ENCODE measurements around the gene NF2. TPM values are rescaled to one million over a fixed set of nuclear protein-coding genes. Genes with fewer than 3 reads are reported as not detected.

Gene NF2
- total RNA-seq (2014; rRNA removed) (113 and 154 TPM in 2 replicates), Bru-seq, nascent RNA (percentile 91 among the genes with signal in this experiment), BruChase-seq, experiment 1, labeled RNA remaining after a 6-hour chase (percentile 91 among the genes with signal in this experiment), BruChase-seq, experiment 2, labeled RNA remaining after a 2-hour chase (percentile 83 among the genes with signal in this experiment)
- long read RNA-seq, full-length matches to known transcripts, result 41 of 109 reads
- long read RNA-seq, partial matches to known transcripts, result 4 of 109 reads
- long read RNA-seq, other reads (novel, unspliced or antisense), result 64 of 109 reads

GRCh38 chr22:29603358-29604075 lies at the start of gene NF2:
TSS of gene NF2 (plus strand) at chr22:29603633. CDS start at chr22:29603999, 366 bp downstream.
- H3K4me2 ChIP-seq (ENCODE audit: low read length), result peak within 1 kb of the TSS; percentile 86
- H3K4me1 ChIP-seq (ENCODE audit: insufficient read depth, low read length), result peaks cover 16% of the 10 kb centered on the region
- peaks cover 10% of the 10 kb centered on the region for H3K36me3 ChIP-seq (ENCODE audit: low read depth, low read length)
- H3K9me3 ChIP-seq (ENCODE audit: low read length), result no peaks in the 10 kb centered on the region
- peaks cover 52% of the 10 kb centered on the region for H3K79me2 ChIP-seq (ENCODE audit: low read length)
- H3K27me3 ChIP-seq (ENCODE audit: low read length), result no peaks in the 10 kb centered on the region
- no peaks in the 10 kb centered on the region for H3K9me2 ChIP-seq (replicated peaks; ENCODE audit: low read length)
- peak within 1 kb of the TSS; percentile 83 for H3K4me3 ChIP-seq (ENCODE audit: low read length)
- POLR2A ChIA-PET (ENCODE audit: unreplicated experiment), result interaction anchor here (0.7 kb wide), 1 partner anchor 9 kb away, joined by 3 read pairs; no protein-coding TSS in a partner anchor
- H3K9ac ChIP-seq (ENCODE audit: low read length), result peak within 1 kb of the TSS; percentile 96
- no peaks in the 10 kb centered on the region for H3F3A ChIP-seq (ENCODE audit: low read length, unreplicated experiment)
- CTCF ChIA-PET, result no interaction called here
- TF ChIP-seq EZH2 (IDR thresholded peaks at IDR 0.05; ENCODE audit: low read length, unreplicated experiment) (no peak), EZH2phosphoT487 (IDR thresholded peaks at IDR 0.05; ENCODE audit: borderline replicate concordance, low read length) (no peak)
- TF ChIP-seq, protein P1, sequence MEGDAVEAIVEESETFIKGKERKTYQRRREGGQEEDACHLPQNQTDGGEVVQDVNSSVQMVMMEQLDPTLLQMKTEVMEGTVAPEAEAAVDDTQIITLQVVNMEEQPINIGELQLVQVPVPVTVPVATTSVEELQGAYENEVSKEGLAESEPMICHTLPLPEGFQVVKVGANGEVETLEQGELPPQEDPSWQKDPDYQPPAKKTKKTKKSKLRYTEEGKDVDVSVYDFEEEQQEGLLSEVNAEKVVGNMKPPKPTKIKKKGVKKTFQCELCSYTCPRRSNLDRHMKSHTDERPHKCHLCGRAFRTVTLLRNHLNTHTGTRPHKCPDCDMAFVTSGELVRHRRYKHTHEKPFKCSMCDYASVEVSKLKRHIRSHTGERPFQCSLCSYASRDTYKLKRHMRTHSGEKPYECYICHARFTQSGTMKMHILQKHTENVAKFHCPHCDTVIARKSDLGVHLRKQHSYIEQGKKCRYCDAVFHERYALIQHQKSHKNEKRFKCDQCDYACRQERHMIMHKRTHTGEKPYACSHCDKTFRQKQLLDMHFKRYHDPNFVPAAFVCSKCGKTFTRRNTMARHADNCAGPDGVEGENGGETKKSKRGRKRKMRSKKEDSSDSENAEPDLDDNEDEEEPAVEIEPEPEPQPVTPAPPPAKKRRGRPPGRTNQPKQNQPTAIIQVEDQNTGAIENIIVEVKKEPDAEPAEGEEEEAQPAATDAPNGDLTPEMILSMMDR (conservative IDR thresholded peaks at IDR 0.05; ENCODE audit: low read depth, low read length), result no peak
- DNase-seq (peak; percentile 98), ATAC-seq (peak; percentile 95)
- H2AFZ ChIP-seq (ENCODE audit: low read length), result peak within 1 kb of the TSS; percentile 87
- no peaks in the 10 kb centered on the region for H4K20me1 ChIP-seq (ENCODE audit: low read length)
- BruUV-seq (replicated peaks), result no TSS peak
- peak within 1 kb of the TSS; percentile 62 for H3K27ac ChIP-seq (ENCODE audit: low read length)
- intact Hi-C loops (cut with micrococcal nuclease), result no loop called here

DNA sequence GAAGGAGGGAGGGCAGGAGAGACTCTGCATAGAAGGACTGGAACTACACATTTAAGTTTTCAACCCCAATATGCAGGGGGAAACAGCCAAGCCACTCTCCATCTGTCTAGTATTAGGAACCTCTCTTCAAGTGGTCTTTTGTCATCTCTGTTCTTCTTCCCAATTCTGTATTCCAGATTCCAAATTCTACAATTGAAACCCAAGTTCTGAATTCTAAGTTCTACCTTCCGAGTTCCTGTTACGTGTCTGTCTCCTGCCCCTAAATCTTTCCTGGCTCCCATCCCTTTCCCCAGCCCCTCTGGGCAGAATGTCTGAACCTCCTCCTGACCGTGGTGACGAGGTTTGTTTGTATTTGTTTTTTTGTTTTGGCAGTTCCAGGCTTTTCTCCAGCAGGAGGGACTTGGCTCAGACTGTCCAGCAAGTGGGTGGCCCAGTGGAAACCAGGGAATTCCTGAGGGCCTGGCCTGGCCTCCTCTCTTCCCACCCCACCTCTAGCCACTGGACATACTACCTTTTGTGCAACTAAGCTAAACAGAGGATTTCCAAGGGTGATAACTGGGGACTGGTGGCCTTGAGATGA lies 48.3 kb upstream of the NF2 start:
- Histone ChIP-seq H3K27me3 (ENCODE audit: low read length) (no peaks in the 10 kb centered on the region), H3K36me3 (ENCODE audit: low read depth, low read length) (no peaks in the 10 kb centered on the region; the same call in none of the 2 replicates), H3K4me1 (ENCODE audit: insufficient read depth, low read length) (peaks cover 10% of the 10 kb centered on the region), H3K79me2 (ENCODE audit: low read length) (peaks cover 19% of the 10 kb centered on the region), H4K20me1 (ENCODE audit: low read length) (no peaks in the 10 kb centered on the region), H3K4me3 (ENCODE audit: low read length) (no peak overlapping the region), H2AFZ (ENCODE audit: low read length) (no peak overlapping the region), H3K9ac (ENCODE audit: low read length) (no peak overlapping the region), H3K9me3 (ENCODE audit: low read length) (no peaks in the 10 kb centered on the region), H3F3A (ENCODE audit: low read length, unreplicated experiment) (no peaks in the 10 kb centered on the region), H3K9me2 (replicated peaks; ENCODE audit: low read length) (no peaks in the 10 kb centered on the region), H3K4me2 (ENCODE audit: low read length) (no peak overlapping the region), H3K27ac (ENCODE audit: low read length) (no peak overlapping the region)
- intact Hi-C loops (cut with micrococcal nuclease), result no loop called here
- TF ChIP-seq, protein P1 (conservative IDR thresholded peaks at IDR 0.05; ENCODE audit: low read depth, low read length), result no peak
- no peak for TF ChIP-seq EZH2 (IDR thresholded peaks at IDR 0.05; ENCODE audit: low read length, unreplicated experiment)
- TF ChIP-seq EZH2phosphoT487 (IDR thresholded peaks at IDR 0.05; ENCODE audit: borderline replicate concordance, low read length), result no peak
- ChIA-PET POLR2A (ENCODE audit: unreplicated experiment) (no interaction called here), CTCF (interaction anchor here (0.6 kb wide), 1 partner anchor 202 kb away, joined by 3 read pairs; no protein-coding TSS in a partner anchor)
- DNase-seq (no peak), ATAC-seq (no peak)
- BruUV-seq (replicated peaks), result no TSS peak
